Fibroblast of skin of back (primary cell): ENCODE results near the gene NBEAL1.
A peak's percentile ranks its signal among the peaks of the same experiment; 100 is the strongest.
"Not testable (repeated sequence)": the region's sequence is repeated elsewhere in the genome, so short reads cannot be mapped to it uniquely, and the experiment has no call there.

Experiments
- DNase-seq: peaks from one replicate; pipeline ENCODE4 v3.0.0-alpha.2; 2013

The NBEAL1 gene

GRCh38 chr2:203039211-203039610 lies 24.5 kb downstream of the NBEAL1 start:
- DNase-seq: not testable (repeated sequence)

GRCh38 chr2:203040966-203041521 lies 26.4 kb downstream of the NBEAL1 start:
- no peak for DNase-seq

GRCh38 chr2:203042178-203042577 lies 27.5 kb downstream of the NBEAL1 start:
- DNase-seq: no peak

GRCh38 chr2:203043226-203043625 lies 28.6 kb downstream of the NBEAL1 start:
- no peak for DNase-seq

- DNase-seq: no peak
Measured at GRCh38 chr2:203045867-203046266, 31.2 kb downstream of the NBEAL1 start.

GRCh38 chr2:203052539-203052938 lies 37.9 kb downstream of the NBEAL1 start:
- no peak for DNase-seq

GRCh38 chr2:203059567-203060240 lies 45.0 kb downstream of the NBEAL1 start:
- no peak for DNase-seq

- peak; percentile 79 for DNase-seq
Measured at GRCh38 chr2:203061346-203061745, 46.7 kb downstream of the NBEAL1 start.

- peak; percentile 5 for DNase-seq
Measured at GRCh38 chr2:203062126-203062525, 47.5 kb downstream of the NBEAL1 start.

- not testable (repeated sequence) for DNase-seq
Measured at GRCh38 chr2:203066519-203067091, 51.9 kb downstream of the NBEAL1 start.

- DNase-seq: no peak
Measured at GRCh38 chr2:203070701-203071100, 56.0 kb downstream of the NBEAL1 start.

- no peak for DNase-seq
Measured at GRCh38 chr2:203071148-203071547, 56.5 kb downstream of the NBEAL1 start.

GRCh38 chr2:203072371-203072770 lies 57.7 kb downstream of the NBEAL1 start:
- no peak for DNase-seq

- DNase-seq: peak; percentile 56
Measured at GRCh38 chr2:203077451-203077850, 62.8 kb downstream of the NBEAL1 start.

GRCh38 chr2:203080447-203081045 lies 65.9 kb downstream of the NBEAL1 start:
- no peak for DNase-seq

- no peak for DNase-seq
Measured at GRCh38 chr2:203083328-203083727, 68.7 kb downstream of the NBEAL1 start.

GRCh38 chr2:203086381-203086780 lies 71.7 kb downstream of the NBEAL1 start:
- not testable (repeated sequence) for DNase-seq

GRCh38 chr2:203090721-203091120 lies 76.0 kb downstream of the NBEAL1 start:
- DNase-seq: not testable (repeated sequence)

GRCh38 chr2:203097735-203098134 lies 83.1 kb downstream of the NBEAL1 start:
- DNase-seq: peak; percentile 4

GRCh38 chr2:203102357-203102756 lies 87.7 kb downstream of the NBEAL1 start:
- not testable (repeated sequence) for DNase-seq

GRCh38 chr2:203104273-203104672 lies 89.6 kb downstream of the NBEAL1 start:
- DNase-seq: no peak

- no peak for DNase-seq
Measured at GRCh38 chr2:203105996-203106395, 91.3 kb downstream of the NBEAL1 start.

- not testable (repeated sequence) for DNase-seq
Measured at GRCh38 chr2:203110496-203110895, 95.8 kb downstream of the NBEAL1 start.

GRCh38 chr2:203112342-203112741 lies 97.7 kb downstream of the NBEAL1 start:
- DNase-seq: no peak
